ENCODE results near the gene PDS5B. TPM values are rescaled to one million over a fixed set of nuclear protein-coding genes. Genes with fewer than 3 reads are reported as not detected.

Gene PDS5B
- total RNA-seq, 2 experiments from 2014 or later: 44.1 to 46.6 TPM

DNA sequence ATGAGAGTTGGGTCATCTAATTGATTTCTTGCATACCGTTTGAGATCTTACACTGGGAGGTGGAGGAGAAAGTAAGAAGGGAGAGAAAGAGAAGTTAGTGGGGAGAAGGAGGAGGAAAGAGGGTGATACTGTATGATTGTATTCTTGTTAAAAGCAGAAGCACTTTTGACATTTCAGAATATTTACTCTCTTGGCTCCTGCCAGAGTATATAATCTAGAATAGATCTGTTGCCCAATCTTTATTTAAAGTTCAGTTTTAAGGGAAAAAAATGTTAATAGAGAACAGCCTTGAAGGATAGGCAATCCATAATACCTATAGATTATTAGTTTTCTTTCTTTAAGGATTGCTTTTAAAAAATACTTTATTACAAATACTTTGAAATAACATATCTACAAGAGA is 41.5 kb downstream of the PDS5B start:
- POLR2A ChIA-PET: no interaction called here
- no peak for DNase-seq
- Mint-ChIP-seq H3K9me3 (peaks cover 7% of the 10 kb centered on the region), H3K36me3 (ENCODE audit: low read depth) (peaks cover 6% of the 10 kb centered on the region), H3K4me3 (no peak overlapping the region), H3K4me1 (ENCODE audit: low read depth) (peaks cover 48% of the 10 kb centered on the region), H3K27me3 (no peaks in the 10 kb centered on the region), H3K27ac (no peak overlapping the region)
- intact Hi-C loops (cut with micrococcal nuclease): no loop called here
- TF ChIP-seq, protein P1, sequence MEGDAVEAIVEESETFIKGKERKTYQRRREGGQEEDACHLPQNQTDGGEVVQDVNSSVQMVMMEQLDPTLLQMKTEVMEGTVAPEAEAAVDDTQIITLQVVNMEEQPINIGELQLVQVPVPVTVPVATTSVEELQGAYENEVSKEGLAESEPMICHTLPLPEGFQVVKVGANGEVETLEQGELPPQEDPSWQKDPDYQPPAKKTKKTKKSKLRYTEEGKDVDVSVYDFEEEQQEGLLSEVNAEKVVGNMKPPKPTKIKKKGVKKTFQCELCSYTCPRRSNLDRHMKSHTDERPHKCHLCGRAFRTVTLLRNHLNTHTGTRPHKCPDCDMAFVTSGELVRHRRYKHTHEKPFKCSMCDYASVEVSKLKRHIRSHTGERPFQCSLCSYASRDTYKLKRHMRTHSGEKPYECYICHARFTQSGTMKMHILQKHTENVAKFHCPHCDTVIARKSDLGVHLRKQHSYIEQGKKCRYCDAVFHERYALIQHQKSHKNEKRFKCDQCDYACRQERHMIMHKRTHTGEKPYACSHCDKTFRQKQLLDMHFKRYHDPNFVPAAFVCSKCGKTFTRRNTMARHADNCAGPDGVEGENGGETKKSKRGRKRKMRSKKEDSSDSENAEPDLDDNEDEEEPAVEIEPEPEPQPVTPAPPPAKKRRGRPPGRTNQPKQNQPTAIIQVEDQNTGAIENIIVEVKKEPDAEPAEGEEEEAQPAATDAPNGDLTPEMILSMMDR (IDR thresholded peaks at IDR 0.05): no peak
- ATAC-seq: no peak
- CTCF ChIA-PET: no interaction called here

DNA sequence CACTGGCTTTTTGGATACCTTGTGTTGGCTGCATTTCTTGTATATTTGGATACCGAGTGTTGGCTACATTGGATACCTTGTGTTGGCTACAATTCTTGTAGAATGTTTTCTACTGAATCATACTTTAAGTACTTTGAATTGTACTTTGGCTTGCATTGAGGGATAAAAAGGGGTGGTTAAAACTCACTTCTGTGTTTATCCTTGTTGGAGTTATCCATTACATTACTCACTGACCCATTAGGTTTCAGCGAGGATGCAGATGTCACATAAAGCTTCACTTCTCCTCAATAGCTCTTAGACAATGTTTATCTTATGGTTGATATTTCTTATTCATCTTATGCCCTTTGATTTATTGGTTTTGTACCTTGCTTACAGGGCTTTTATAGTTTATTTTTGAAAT is 43.1 kb downstream of the PDS5B start:
- H3K9me3 Mint-ChIP-seq: peaks cover 1% of the 10 kb centered on the region
- H3K27ac Mint-ChIP-seq: no peak overlapping the region
- POLR2A ChIA-PET: no interaction called here
- CTCF ChIA-PET: interaction anchor here (1.0 to 1.1 kb wide), 2 partner anchors 10 kb away, joined by 4 to 9 read pairs; no protein-coding TSS in a partner anchor
- DNase-seq (no peak), ATAC-seq (no peak)
- H3K4me1 Mint-ChIP-seq (ENCODE audit: low read depth): peaks cover 47% of the 10 kb centered on the region
- TF ChIP-seq, protein P1 (IDR thresholded peaks at IDR 0.05): no peak
- no peaks in the 10 kb centered on the region for H3K27me3 Mint-ChIP-seq
- H3K36me3 Mint-ChIP-seq (ENCODE audit: low read depth): peaks cover 3% of the 10 kb centered on the region
- no peak overlapping the region for H3K4me3 Mint-ChIP-seq
- intact Hi-C loops (cut with micrococcal nuclease): no loop called here

DNA sequence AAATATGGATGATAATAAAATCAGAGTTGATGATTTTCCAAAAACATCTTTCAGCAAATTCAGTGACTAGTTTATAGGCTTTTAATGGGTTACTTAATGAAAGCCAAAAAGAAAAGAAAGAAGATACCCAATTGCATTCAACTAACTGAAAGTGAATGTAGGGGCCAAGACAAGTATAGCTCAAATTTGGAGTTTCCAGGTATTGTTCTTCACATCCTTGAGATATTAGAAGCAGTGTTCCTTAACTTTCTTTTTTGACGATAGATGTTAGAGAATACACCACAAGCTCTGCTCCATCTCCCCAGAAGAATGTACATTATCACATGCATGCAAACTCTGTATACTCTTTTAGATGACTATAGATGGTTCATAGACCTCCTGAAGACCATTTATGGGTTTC is 43.6 kb downstream of the PDS5B start:
- POLR2A ChIA-PET: no interaction called here
- intact Hi-C loops (cut with micrococcal nuclease): no loop called here
- TF ChIP-seq, protein P1 (IDR thresholded peaks at IDR 0.05): no peak
- no peak overlapping the region for H3K27ac Mint-ChIP-seq
- no peak for DNase-seq
- no peaks in the 10 kb centered on the region for H3K27me3 Mint-ChIP-seq
- peaks cover 3% of the 10 kb centered on the region for H3K36me3 Mint-ChIP-seq (ENCODE audit: low read depth)
- peaks cover 41% of the 10 kb centered on the region for H3K4me1 Mint-ChIP-seq (ENCODE audit: low read depth)
- peaks cover 1% of the 10 kb centered on the region for H3K9me3 Mint-ChIP-seq
- CTCF ChIA-PET: interaction anchor here (1.1 kb wide), 1 partner anchor 10 kb away, joined by 9 read pairs; no protein-coding TSS in a partner anchor
- no peak for ATAC-seq
- no peak overlapping the region for H3K4me3 Mint-ChIP-seq

DNA sequence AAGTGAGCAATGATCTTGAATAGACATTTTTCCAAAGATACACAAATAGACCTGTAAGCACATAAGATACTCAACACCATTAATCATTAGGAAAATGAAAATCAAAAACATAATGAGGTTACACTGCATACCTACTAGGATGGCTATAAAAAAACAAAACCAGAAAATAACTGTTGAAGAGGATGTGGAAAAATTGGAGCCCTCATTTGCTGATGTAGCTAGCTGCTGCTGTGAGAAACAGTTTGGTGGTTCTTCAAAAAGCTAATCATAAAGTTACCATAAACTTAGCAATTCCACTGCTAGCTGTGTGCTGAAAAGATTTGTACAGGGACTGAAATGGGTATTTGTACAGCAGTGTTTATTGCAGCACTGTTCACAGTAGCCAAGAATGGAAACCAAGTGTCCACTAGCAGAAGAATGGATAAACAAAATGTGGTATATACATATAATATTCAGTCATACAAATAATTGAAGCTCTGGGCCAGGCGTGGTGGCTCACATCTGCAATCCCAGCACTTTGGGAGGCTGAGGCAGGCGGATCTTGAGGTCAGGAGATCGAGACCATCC is 46.2 kb downstream of the PDS5B start:
- intact Hi-C loops (cut with micrococcal nuclease): no loop called here
- CTCF ChIA-PET: interaction anchor here (1.3 to 1.8 kb wide), 3 partner anchors 8 to 51 kb away, joined by 4 to 8 read pairs (median 5); no protein-coding TSS in a partner anchor
- DNase-seq (no peak), ATAC-seq (no peak)
- H3K4me1 Mint-ChIP-seq (ENCODE audit: low read depth): peaks cover 28% of the 10 kb centered on the region
- H3K27ac Mint-ChIP-seq: no peak overlapping the region
- peaks cover 3% of the 10 kb centered on the region for H3K36me3 Mint-ChIP-seq (ENCODE audit: low read depth)
- H3K4me3 Mint-ChIP-seq: no peak overlapping the region
- peaks cover 1% of the 10 kb centered on the region for H3K9me3 Mint-ChIP-seq
- POLR2A ChIA-PET: no interaction called here
- TF ChIP-seq, protein P1 (IDR thresholded peaks at IDR 0.05): no peak
- H3K27me3 Mint-ChIP-seq: no peaks in the 10 kb centered on the region

DNA sequence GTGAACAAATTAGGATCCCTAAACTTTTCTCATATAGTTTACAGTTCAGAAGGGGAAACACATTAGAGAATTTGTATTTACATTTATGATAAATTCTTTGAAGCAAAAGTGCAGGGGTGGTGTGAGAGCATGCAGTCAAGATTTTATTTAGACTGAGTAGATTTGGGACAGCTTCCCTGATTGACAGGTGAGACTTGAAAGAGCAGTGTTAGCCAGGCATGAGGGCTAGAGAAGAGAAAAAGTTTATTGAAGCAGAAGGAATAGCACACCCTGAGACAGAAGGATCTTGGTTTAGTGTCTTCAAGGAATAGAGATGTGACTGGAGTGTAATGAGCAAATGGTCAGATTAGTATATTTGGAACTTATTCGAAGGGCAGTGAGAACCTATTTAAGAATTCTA is 50.5 kb downstream of the PDS5B start:
- TF ChIP-seq, protein P1 (IDR thresholded peaks at IDR 0.05): no peak
- ChIA-PET POLR2A (no interaction called here), CTCF (interaction anchor here (0.8 to 3.1 kb wide), 8 partner anchors 14 to 170 kb away, joined by 3 to 21 read pairs (median 7); partner anchors contain the start of gene PDS5B)
- H3K27me3 Mint-ChIP-seq: no peaks in the 10 kb centered on the region
- ATAC-seq: no peak
- H3K36me3 Mint-ChIP-seq (ENCODE audit: low read depth): no peaks in the 10 kb centered on the region
- intact Hi-C loops (cut with micrococcal nuclease): no loop called here
- no peak for DNase-seq
- H3K4me3 Mint-ChIP-seq: no peak overlapping the region
- H3K9me3 Mint-ChIP-seq: no peaks in the 10 kb centered on the region
- peaks cover 27% of the 10 kb centered on the region for H3K4me1 Mint-ChIP-seq (ENCODE audit: low read depth)
- H3K27ac Mint-ChIP-seq: no peak overlapping the region

All from activated CD8-positive, alpha-beta T cell treated with anti-CD3 and anti-CD28 coated beads for 36 hours (primary cell).